A673 (cell line): ENCODE data around the gene MISP. TPM values are rescaled to one million over a fixed set of nuclear protein-coding genes. Genes with fewer than 3 reads are reported as not detected.
A peak's percentile ranks its signal among the peaks of the same experiment; 100 is the strongest.

Experiments
- BruUV-seq: library from RNA; stranded (reverse); fragments of 400-500 nt; replicated peaks from 2 replicates; lab custom pipeline; 2021; lab: Mats Ljungman, UMichigan
- CTCF ChIA-PET: fragments of 300-600 bp; sonication (Branson Sonifier 250); formaldehyde crosslinking; loops from one replicate; lab custom pipeline; 2022; ENCODE audit warnings: antibody characterized with exemption; lab: Charles Lee
- POLR2A ChIA-PET: fragments of 300-600 bp; sonication (Branson Sonifier 250); formaldehyde crosslinking; loops from one replicate; lab custom pipeline; 2022; ENCODE audit warnings: antibody characterized with exemption; ENCODE audit not compliant: low non-redundant PET; lab: Charles Lee
- DNase-seq: peaks from one replicate; pipeline ENCODE4 v3.0.0-alpha.2; 2015; ENCODE audit warnings: low spot score
- H3K27ac ChIP-seq: fragments of 200-600 bp; sonication (generic); 2 replicates; pipeline ENCODE4 v1.5.1; 2016; ENCODE audit warnings: mixed run types, low read depth, mild to moderate bottlenecking, mixed read lengths, antibody characterized with exemption, low read length; ENCODE audit not compliant: poor library complexity, severe bottlenecking
- H3K27me3 ChIP-seq: fragments of 200-600 bp; sonication (generic); replicated peaks from 2 replicates; pipeline ENCODE4 v1.6.1; 2017; ENCODE audit warnings: mixed run types, low read depth, mild to moderate bottlenecking, mixed read lengths, antibody characterized with exemption, low read length; ENCODE audit not compliant: insufficient read depth, poor library complexity
- H3K36me3 ChIP-seq: fragments of 200-600 bp; sonication (generic); 2 replicates; pipeline ENCODE4 v1.6.1; 2016; ENCODE audit warnings: mixed run types, mild to moderate bottlenecking, mixed read lengths, antibody characterized with exemption, low read length; ENCODE audit not compliant: insufficient read depth, poor library complexity, severe bottlenecking
- H3K4me1 ChIP-seq: fragments of 200-600 bp; sonication (generic); 2 replicates; pipeline ENCODE4 v1.6.1; 2017; ENCODE audit warnings: mixed run types, mild to moderate bottlenecking, mixed read lengths, antibody characterized with exemption, low read length; ENCODE audit not compliant: insufficient read depth, poor library complexity, severe bottlenecking
- H3K4me3 ChIP-seq: fragments of 200-600 bp; sonication (generic); 2 replicates; pipeline ENCODE4 v1.5.1; 2016; ENCODE audit warnings: low read depth, mixed run types, mild to moderate bottlenecking, mixed read lengths, low read length; ENCODE audit not compliant: poor library complexity, severe bottlenecking
- H3K9me3 ChIP-seq: fragments of 200-600 bp; sonication (generic); 2 replicates; pipeline ENCODE4 v1.6.1; 2016; ENCODE audit warnings: mixed run types, low read depth, mild to moderate bottlenecking, mixed read lengths, antibody characterized with exemption, low read length; ENCODE audit not compliant: poor library complexity, severe bottlenecking
- EZH2 ChIP-seq: fragments of 200-600 bp; sonication (generic); IDR thresholded peaks from 2 replicates; pipeline ENCODE4 v1.6.1; 2017; ENCODE audit warnings: borderline replicate concordance, low read depth, mild to moderate bottlenecking, mixed read lengths, antibody characterized with exemption, low read length; ENCODE audit not compliant: poor library complexity, severe bottlenecking
- intact Hi-C: fragments of 100-400 bp; cut with micrococcal nuclease; formaldehyde crosslinking; loops from one replicate; pipeline ENCODE4 v1.10.0; 2022; ENCODE audit not compliant: unreplicated experiment
- total RNA-seq: library from RNA; stranded (reverse); gene quantifications from 2 replicates; pipeline ENCODE4 v1.2.3, GENCODE V29; 2021
- TF ChIP-seq, protein P1 (sequence below): fragments of 300-800, 200-600 bp; sonication (generic); conservative IDR thresholded peaks from 2 replicates; pipeline ENCODE4 v1.5.1; 2017; ENCODE audit warnings: low read depth, mild to moderate bottlenecking, antibody characterized with exemption, low read length, moderate library complexity, mixed read lengths

The MISP gene
- total RNA-seq, 1 experiment from 2014 or later, result 0.11 TPM

DNA sequence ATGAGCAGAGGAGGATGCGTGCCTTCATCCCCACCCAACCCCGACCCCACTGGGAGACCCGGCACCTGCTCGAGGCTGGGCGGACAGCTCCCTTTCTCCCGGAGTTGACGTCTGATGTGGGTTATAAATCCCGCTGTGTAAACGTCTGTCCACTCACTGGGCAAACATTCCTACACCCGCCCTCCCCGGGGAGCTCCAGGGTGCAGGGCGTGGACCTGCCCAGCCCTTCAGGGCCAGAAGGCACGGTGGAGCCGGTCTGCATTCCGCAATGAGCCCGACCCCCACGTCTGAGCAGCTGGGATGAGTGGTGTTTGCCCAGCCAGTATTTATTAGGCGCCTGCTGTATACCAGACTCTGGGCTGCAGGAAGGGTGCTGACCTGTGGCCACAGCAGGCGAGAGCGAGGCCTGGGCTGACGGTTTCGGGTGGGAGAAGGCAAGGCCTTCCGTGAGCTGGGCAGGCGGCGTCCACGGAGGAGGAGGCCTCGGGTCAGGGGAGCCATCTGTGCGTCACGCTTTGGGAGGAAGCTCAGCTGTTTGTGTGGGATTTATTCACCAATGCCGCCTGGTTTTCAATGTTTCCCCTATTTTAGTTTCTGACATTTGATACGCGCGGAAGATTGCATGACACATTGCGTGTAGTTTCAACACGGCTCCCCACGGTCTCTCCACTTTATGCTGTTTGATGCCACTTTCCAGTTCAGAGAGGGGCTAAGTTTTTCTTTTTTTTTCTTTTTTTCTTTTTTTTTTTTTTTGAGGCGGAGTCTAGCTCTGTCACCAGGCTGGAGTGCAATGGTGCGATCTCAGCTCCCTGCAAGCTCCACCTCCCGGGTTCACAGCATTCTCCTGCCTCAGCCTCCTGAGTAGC is 2.0 kb downstream of the MISP start:
- Histone ChIP-seq H3K4me1 (no peaks in the 10 kb centered on the region), H3K27ac (no peak overlapping the region), H3K36me3 (no peaks in the 10 kb centered on the region), H3K4me3 (no peak overlapping the region), H3K9me3 (no peaks in the 10 kb centered on the region), H3K27me3 (no peaks in the 10 kb centered on the region)
- BruUV-seq, result no TSS peak
- DNase-seq, result peak; percentile 58
- CTCF ChIA-PET, result interaction anchor here (0.6 kb wide), 1 partner anchor 124 kb away, joined by 6 read pairs; no protein-coding TSS in a partner anchor
- intact Hi-C loops, result no loop called here
- POLR2A ChIA-PET, result interaction anchor here (0.6 kb wide), 2 partner anchors 103 to 111 kb away, joined by 5 to 11 read pairs; no protein-coding TSS in a partner anchor
- no peak for TF ChIP-seq EZH2
- TF ChIP-seq, protein P1, sequence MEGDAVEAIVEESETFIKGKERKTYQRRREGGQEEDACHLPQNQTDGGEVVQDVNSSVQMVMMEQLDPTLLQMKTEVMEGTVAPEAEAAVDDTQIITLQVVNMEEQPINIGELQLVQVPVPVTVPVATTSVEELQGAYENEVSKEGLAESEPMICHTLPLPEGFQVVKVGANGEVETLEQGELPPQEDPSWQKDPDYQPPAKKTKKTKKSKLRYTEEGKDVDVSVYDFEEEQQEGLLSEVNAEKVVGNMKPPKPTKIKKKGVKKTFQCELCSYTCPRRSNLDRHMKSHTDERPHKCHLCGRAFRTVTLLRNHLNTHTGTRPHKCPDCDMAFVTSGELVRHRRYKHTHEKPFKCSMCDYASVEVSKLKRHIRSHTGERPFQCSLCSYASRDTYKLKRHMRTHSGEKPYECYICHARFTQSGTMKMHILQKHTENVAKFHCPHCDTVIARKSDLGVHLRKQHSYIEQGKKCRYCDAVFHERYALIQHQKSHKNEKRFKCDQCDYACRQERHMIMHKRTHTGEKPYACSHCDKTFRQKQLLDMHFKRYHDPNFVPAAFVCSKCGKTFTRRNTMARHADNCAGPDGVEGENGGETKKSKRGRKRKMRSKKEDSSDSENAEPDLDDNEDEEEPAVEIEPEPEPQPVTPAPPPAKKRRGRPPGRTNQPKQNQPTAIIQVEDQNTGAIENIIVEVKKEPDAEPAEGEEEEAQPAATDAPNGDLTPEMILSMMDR, result no peak

DNA sequence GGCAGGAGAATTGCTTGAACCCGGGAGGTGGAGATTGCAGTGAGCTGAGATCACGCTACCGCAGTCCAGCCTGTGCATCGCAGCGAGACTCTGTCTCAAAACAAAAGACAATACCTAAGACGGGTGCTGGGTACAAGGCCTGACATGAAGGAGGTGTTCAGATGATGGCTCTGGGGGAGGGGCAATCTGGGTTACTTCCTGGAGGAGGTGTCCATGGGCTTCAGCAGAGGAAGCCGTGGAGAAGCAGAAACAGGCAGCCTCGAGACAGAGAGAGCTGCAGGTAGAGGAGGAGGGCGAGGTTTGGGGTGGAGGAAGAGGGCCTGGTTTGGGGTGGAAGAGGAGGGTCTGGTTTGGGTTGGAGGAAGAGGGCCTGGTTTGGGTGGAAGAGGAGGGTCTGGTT is 3.6 kb downstream of the MISP start:
- no peak for TF ChIP-seq EZH2
- TF ChIP-seq, protein P1, result no peak

DNA sequence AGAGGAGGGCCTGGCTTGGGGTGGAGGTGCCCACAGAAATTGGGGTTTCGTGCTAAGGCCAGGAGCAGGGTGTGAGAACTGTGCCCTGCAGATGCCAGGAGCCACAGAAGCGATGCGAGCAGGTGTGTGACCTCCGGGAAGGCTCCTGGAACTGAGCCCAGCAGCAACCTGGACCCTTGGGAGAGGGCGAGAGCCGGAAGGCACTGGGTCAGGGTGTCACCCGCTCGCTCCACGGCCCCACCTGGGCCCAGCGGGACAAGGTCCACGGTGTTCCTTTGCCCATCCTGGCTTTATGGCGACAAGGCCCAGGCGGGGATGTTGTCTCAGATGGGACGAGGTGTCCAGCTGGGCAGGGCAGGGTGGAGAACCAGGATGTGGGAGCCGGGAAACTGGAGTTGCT is 4.2 kb downstream of the MISP start:
- Histone ChIP-seq H3K4me1 (no peaks in the 10 kb centered on the region), H3K27ac (no peak overlapping the region), H3K36me3 (no peaks in the 10 kb centered on the region), H3K9me3 (peaks cover 6% of the 10 kb centered on the region), H3K27me3 (no peaks in the 10 kb centered on the region), H3K4me3 (no peak overlapping the region)
- no peak for TF ChIP-seq EZH2
- TF ChIP-seq, protein P1, result no peak
- BruUV-seq, result no TSS peak
- POLR2A ChIA-PET, result no interaction called here
- DNase-seq, result no peak
- intact Hi-C loops, result no loop called here
- CTCF ChIA-PET, result no interaction called here

More for the DNA sequence above, 3.6 kb downstream of the MISP start:
- intact Hi-C loops, result no loop called here
- no peaks in the 10 kb centered on the region for H3K27me3 ChIP-seq
- CTCF ChIA-PET, result no interaction called here
- H3K27ac ChIP-seq, result no peak overlapping the region
- H3K4me1 ChIP-seq, result no peaks in the 10 kb centered on the region
- H3K36me3 ChIP-seq, result no peaks in the 10 kb centered on the region
- BruUV-seq, result no TSS peak
- DNase-seq, result no peak
- POLR2A ChIA-PET, result no interaction called here
- no peak overlapping the region for H3K4me3 ChIP-seq
- peaks cover 6% of the 10 kb centered on the region for H3K9me3 ChIP-seq
